ENCODE data around the gene TGFBR3L. TPM values are rescaled to one million over a fixed set of nuclear protein-coding genes. Genes with fewer than 3 reads are reported as not detected.

The TGFBR3L gene
- total RNA-seq, 4 donors from 2014 or later = not detected

GRCh38 chr19:7900401-7900870 is 14.2 kb upstream of the TGFBR3L start:
- DNase-seq (ENCODE audit: low spot score) (no peak), ATAC-seq (ENCODE audit: low FRiP score) (no peak)
- TF ChIP-seq CTCF (IDR thresholded peaks at IDR 0.05) = no peak

GRCh38 chr19:7900931-7901330 is 13.7 kb upstream of the TGFBR3L start:
- TF ChIP-seq CTCF (IDR thresholded peaks at IDR 0.05) = no peak
- DNase-seq (ENCODE audit: low spot score) (no peak), ATAC-seq (ENCODE audit: low FRiP score) (no peak)

GRCh38 chr19:7901337-7901736 is 13.3 kb upstream of the TGFBR3L start:
- ATAC-seq (ENCODE audit: low FRiP score) (no peak), DNase-seq (ENCODE audit: low spot score) (no peak)
- no peak for TF ChIP-seq CTCF (IDR thresholded peaks at IDR 0.05)

- DNase-seq (ENCODE audit: low spot score) (no peak), ATAC-seq (ENCODE audit: low FRiP score) (no peak)
- no peak for TF ChIP-seq CTCF (IDR thresholded peaks at IDR 0.05)
These were observed 11.8 kb upstream of the TGFBR3L start for GRCh38 chr19:7902796-7903243.

GRCh38 chr19:7903244-7904073 is 11.2 kb upstream of the TGFBR3L start, which contains the start of gene MAP2K7:
TSS of gene MAP2K7 (plus strand) at chr19:7903877. CDS start at chr19:7903945, 68 bp downstream.
- no peak for TF ChIP-seq CTCF (IDR thresholded peaks at IDR 0.05)
- DNase-seq (ENCODE audit: low spot score) = peak; percentile 100
- ATAC-seq (ENCODE audit: low FRiP score) = peak; percentile 95

GRCh38 chr19:7904074-7905020 is 10.3 kb upstream of the TGFBR3L start:
- DNase-seq (ENCODE audit: low spot score) = no peak
- peak; percentile 5 for ATAC-seq (ENCODE audit: low FRiP score)
- TF ChIP-seq CTCF (IDR thresholded peaks at IDR 0.05) = no peak

Data from omental fat pad (tissue), 4 donors.